SJCRH30 (cell line): ENCODE measurements around the gene ALG10. TPM values are rescaled to one million over a fixed set of nuclear protein-coding genes. Genes with fewer than 3 reads are reported as not detected.
"Not testable (repeated sequence)": the region's sequence is repeated elsewhere in the genome, so short reads cannot be mapped to it uniquely, and the experiment has no call there.

ENCODE experiments used
- DNase-seq, 2 experiments: peaks; one replicate each; pipeline ENCODE4 v3.0.0-alpha.2; 2015 to 2020
- H3K27ac ChIP-seq: fragments of 250-450 bp; sonication (Bioruptor Pico); 2 replicates; pipeline ENCODE4 v1.5.1; 2020; ENCODE audit warnings: mild to moderate bottlenecking, moderate library complexity
- H3K27me3 ChIP-seq: fragments of 250-450 bp; sonication (Bioruptor Pico); 2 replicates; pipeline ENCODE4 v1.5.1; 2020; ENCODE audit warnings: mild to moderate bottlenecking, moderate library complexity
- H3K36me3 ChIP-seq: fragments of 250-450 bp; sonication (Bioruptor Pico); 2 replicates; pipeline ENCODE4 v1.5.1; 2020; ENCODE audit warnings: mild to moderate bottlenecking, moderate library complexity
- H3K4me1 ChIP-seq: fragments of 250-450 bp; sonication (Bioruptor Pico); 2 replicates; pipeline ENCODE4 v1.5.1; 2020; ENCODE audit warnings: mild to moderate bottlenecking, moderate library complexity
- H3K4me3 ChIP-seq: fragments of 250-450 bp; sonication (Bioruptor Pico); 2 replicates; pipeline ENCODE4 v1.5.1; 2020; ENCODE audit warnings: mild to moderate bottlenecking, moderate library complexity
- H3K9me3 ChIP-seq: fragments of 250-450 bp; sonication (Bioruptor Pico); replicated peaks from 2 replicates; pipeline ENCODE4 v1.5.1; 2020; ENCODE audit warnings: mild to moderate bottlenecking, moderate library complexity
- total RNA-seq: library from RNA; depleted of rRNA; stranded (reverse); fragments of >200 nt; shearing (Covaris generic); gene quantifications from 2 replicates; pipeline ENCODE4 v1.2.3, GENCODE V29; 2014; rRNA removed

ALG10 gene, protein sequence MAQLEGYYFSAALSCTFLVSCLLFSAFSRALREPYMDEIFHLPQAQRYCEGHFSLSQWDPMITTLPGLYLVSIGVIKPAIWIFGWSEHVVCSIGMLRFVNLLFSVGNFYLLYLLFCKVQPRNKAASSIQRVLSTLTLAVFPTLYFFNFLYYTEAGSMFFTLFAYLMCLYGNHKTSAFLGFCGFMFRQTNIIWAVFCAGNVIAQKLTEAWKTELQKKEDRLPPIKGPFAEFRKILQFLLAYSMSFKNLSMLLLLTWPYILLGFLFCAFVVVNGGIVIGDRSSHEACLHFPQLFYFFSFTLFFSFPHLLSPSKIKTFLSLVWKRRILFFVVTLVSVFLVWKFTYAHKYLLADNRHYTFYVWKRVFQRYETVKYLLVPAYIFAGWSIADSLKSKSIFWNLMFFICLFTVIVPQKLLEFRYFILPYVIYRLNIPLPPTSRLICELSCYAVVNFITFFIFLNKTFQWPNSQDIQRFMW
- 19.2 and 23.7 TPM in 2 replicates for total RNA-seq

DNA sequence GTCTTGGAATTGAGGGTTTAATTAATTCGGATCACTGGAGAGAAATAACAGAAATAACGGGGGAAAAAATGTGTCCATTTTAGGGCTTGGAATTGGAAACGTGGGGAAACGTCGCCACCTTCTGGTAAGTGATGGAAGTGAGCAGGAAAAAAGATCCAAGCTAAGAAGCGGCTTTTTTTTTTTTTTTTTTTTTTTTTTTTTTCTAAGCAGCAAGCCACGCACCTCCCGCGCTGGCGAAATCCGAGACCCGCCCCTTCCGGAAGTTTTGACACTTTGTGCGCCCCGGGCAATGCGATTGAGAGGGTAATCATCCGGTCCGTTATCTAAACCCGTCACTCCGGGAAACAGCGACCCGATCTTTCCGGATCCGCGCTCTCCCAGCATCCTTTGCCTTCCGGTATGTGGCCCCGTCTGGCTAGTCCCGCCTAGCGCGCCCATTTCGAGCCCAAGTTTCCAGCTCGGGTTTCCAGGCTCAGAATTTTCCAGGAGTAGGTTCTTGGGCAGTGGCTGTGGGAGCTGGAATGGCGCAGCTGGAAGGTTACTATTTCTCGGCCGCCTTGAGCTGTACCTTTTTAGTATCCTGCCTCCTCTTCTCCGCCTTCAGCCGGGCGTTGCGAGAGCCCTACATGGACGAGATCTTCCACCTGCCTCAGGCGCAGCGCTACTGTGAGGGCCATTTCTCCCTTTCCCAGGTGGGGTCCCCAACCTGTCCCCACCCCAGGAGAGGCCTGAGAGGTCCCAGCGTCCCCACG lies at the start of gene ALG10:
TSS of gene ALG10 (plus strand) at position 418 of the 752 bp plus-strand sequence. CDS start at position 522, 104 bp downstream.
- peak; percentile 95 to 99 for DNase-seq
- H3K4me1 ChIP-seq = peaks cover 5% of the 10 kb centered on the region; the same call in 1 of the 2 replicates
- no peaks in the 10 kb centered on the region for H3K27me3 ChIP-seq

DNA sequence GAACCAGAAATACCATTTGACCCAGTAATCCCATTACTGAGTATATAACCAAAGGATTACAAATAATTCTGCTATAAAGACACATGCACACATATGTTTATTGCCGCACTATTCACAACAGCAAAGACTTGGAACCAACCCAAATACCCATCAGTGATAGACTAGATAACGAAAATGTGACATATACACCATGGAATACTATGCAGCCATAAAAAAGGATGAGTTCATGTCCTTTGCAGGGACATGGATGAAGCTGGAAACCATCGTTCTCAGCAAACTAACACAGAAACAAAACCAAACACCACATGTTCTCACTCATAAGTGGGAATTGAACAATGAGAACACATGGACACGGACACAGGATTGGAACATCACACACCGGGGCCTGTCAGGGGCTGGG lies 49.4 kb upstream of the ALG10 start:
- not testable (repeated sequence) for H3K9me3 ChIP-seq, DNase-seq, H3K36me3 ChIP-seq, H3K27me3 ChIP-seq, H3K27ac ChIP-seq, H3K4me1 ChIP-seq, H3K4me3 ChIP-seq

More for the DNA sequence above, at the start of gene ALG10:
- Histone ChIP-seq H3K9me3 (no peaks in the 10 kb centered on the region), H3K27ac (peak within 1 kb of the TSS; percentile 68), H3K4me3 (peak within 1 kb of the TSS; percentile 81), H3K36me3 (no peaks in the 10 kb centered on the region)

DNA sequence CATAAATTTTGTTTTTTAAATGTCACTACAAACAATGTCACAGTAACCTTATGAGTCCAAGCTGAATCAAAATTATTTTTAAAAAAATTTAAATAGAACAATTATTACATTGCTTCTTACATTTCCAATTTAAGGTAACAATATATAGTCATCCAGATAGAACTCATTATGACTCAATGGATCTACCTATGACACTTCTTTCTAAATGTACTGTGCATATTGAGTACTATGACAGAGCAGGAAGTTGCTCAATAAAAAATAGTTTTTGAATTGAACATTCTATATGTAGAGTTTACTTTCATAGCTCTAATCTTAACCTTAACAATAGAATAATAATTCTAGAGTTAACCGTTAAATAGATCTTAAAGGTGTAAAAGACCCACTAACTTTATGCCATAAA lies 44.4 kb upstream of the ALG10 start:
- no peaks in the 10 kb centered on the region for H3K9me3 ChIP-seq

DNA sequence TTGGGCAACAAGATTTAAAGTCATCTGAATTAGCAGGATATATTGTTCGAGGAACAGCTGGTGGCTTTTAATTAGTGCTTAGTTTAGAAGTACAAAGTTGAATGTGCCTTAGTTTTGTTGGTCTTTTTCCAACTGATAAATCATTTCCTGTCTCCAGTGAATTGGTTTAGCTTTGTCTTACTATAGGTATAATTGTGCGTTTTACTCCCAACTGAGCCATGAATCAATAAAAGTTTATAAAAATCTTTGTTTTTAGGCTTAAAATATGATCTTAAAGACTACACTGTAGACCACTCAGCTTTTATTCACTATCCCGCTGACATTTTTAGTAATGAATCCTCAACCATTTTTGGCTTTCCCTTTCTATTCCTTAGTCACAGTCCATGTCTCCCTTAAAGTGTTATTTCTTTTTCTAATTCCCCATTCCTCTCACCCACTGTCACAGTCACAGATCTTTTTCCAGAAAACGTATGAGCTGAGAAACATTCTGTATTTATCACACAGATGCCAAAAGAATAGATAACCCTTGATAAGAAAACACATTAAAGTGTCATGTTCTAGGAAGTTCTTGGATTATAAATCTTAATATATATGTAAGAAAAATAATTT lies 34.0 kb upstream of the ALG10 start:
- no peak overlapping the region for H3K27ac ChIP-seq
- no peaks in the 10 kb centered on the region for H3K9me3 ChIP-seq
- no peak for DNase-seq
- no peaks in the 10 kb centered on the region for H3K27me3 ChIP-seq
- H3K4me1 ChIP-seq = no peaks in the 10 kb centered on the region
- H3K4me3 ChIP-seq = no peak overlapping the region
- no peaks in the 10 kb centered on the region for H3K36me3 ChIP-seq

More for the DNA sequence above, 44.4 kb upstream of the ALG10 start:
- Histone ChIP-seq H3K4me3 (no peak overlapping the region), H3K27ac (no peak overlapping the region), H3K36me3 (no peaks in the 10 kb centered on the region), H3K27me3 (no peaks in the 10 kb centered on the region), H3K4me1 (no peaks in the 10 kb centered on the region)
- no peak for DNase-seq

DNA sequence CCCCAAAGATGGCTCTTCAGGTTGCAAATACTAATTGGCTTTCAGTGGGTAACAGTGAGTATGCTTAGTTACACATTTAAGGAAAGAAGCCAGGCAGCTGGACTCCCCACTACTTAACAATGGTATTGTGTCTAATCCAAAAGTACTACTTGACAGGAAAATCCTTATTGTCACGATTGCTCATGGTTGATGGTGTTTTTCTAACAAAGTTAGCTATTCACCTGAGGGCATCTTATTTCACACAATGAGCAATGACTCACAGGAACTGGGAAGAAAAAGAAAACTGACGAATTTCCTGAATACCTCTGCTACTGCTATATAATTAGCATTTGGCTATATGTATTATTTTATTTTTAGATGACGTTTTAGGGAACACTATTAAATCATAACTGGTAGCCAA lies 33.4 kb upstream of the ALG10 start:
- Histone ChIP-seq H3K36me3 (no peaks in the 10 kb centered on the region), H3K4me3 (no peak overlapping the region), H3K4me1 (no peaks in the 10 kb centered on the region), H3K27ac (no peak overlapping the region), H3K9me3 (no peaks in the 10 kb centered on the region), H3K27me3 (no peaks in the 10 kb centered on the region)
- no peak for DNase-seq

DNA sequence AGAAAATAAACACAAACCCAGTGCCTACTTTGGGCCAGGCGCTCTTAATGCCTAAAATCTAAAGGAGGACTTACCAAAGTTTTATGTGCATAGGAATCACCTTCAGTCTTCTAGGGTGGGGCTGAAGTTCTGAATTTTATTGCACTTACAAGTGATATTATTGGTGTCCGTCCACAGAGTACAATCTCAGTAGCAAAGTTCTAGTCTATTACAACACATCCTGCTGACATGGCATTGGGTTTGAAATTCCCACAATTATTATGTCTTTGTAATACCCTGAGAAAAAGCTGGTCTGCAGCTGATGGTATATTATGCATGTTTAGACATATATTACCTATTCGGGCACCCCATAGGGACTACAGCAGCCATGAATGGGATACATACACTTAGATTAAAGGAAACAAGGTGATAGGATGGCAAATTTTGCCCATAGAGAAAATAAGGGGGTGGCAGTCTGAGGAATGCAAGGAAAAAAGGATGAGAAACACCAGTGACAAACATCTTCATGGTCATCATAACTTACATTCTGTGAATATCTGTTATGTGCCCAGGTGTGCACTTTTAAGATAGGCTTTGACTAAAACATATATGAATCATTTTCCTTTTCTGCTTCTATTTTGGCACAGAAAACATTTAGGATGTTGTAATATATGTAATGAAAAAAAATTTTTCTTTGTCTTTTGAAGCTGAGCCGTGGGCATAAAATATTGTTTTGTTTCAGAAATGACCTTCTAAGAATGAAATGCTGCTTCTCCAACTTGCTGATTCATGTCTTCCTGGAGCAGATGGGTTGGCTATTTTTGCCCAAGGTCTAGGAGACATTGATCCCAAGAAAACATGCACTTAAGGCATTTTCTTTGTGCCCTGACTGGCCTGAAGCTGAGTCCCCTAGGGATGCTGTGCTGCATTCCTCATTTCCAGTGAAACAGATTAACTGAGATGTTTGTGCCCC lies 27.2 kb upstream of the ALG10 start:
- no peaks in the 10 kb centered on the region for H3K36me3 ChIP-seq
- no peak overlapping the region for H3K4me3 ChIP-seq
- H3K9me3 ChIP-seq = no peaks in the 10 kb centered on the region
- H3K27me3 ChIP-seq = no peaks in the 10 kb centered on the region
- no peak for DNase-seq
- H3K4me1 ChIP-seq = no peaks in the 10 kb centered on the region
- no peak overlapping the region for H3K27ac ChIP-seq

DNA sequence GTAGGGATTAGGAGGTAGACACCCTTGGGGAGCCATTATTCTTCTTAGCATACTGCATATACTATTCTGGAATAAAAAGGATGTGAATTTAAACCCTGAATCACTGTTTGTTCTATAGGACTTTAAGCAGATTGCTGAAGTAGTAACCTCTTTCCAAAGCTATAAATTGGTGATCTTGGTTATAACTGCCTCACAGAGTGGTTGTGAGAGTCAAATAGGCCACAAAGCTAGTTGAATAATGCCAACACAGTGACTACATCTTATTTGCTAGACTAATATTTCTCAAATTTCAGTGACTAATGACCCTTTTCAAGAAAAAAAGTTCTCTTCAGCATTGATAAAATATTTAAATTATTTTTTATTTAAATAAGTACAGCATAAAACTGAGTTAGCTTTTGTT lies 13.5 kb upstream of the ALG10 start:
- not testable (repeated sequence) for H3K27ac ChIP-seq, H3K9me3 ChIP-seq, H3K4me3 ChIP-seq, H3K27me3 ChIP-seq, H3K36me3 ChIP-seq, H3K4me1 ChIP-seq, DNase-seq

DNA sequence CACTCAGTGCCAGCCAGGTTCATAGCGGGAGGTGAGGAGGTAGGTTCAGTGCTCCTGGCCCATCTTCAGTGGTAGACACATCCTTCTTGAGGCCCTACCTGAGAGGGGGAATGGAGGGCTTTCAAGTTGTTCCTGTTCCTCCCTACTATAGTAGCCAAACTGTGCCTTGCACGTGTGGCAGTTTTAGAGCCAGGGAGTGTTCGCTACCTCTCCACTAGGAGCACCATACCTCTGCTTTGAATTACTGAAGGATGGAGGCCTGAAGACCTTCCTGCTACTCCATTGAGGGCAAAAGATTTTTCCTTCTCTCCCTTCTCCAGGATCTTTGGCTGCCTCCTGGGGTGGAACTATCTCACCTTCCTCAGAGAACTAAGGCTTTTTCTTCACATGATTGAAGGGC lies 5.9 kb upstream of the ALG10 start:
- Histone ChIP-seq H3K27ac (no peak overlapping the region), H3K27me3 (no peaks in the 10 kb centered on the region), H3K9me3 (no peaks in the 10 kb centered on the region), H3K4me3 (no peak overlapping the region), H3K4me1 (peaks cover 4% of the 10 kb centered on the region; the same call in 1 of the 2 replicates), H3K36me3 (no peaks in the 10 kb centered on the region)
- DNase-seq = peak in 1 of 2 experiments; percentile 6

DNA sequence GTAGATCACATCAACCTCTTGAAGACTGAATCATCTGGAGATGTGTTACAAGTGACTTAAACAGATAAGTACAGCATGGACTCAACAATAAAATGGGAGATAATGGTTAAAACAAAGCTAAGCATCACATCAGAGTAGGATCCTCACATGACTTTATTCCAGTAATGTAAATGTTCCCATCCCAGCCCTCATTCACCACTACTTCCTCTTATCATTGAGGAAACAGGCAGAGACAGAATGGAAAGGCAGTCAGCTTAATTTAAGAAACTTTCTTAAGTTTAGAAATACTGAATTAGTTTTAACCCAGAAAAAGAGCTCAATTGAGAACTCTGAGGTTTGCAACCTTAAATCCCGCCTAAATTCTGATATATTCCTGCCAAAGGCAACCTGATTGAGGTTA lies 1.2 kb upstream of the ALG10 start:
- Histone ChIP-seq H3K27me3 (no peaks in the 10 kb centered on the region), H3K4me3 (peak overlapping the region; percentile 81), H3K9me3 (no peaks in the 10 kb centered on the region), H3K27ac (no peak overlapping the region), H3K36me3 (no peaks in the 10 kb centered on the region), H3K4me1 (peaks cover 5% of the 10 kb centered on the region; the same call in 1 of the 2 replicates)
- DNase-seq = peak in 1 of 2 experiments; percentile 1

DNA sequence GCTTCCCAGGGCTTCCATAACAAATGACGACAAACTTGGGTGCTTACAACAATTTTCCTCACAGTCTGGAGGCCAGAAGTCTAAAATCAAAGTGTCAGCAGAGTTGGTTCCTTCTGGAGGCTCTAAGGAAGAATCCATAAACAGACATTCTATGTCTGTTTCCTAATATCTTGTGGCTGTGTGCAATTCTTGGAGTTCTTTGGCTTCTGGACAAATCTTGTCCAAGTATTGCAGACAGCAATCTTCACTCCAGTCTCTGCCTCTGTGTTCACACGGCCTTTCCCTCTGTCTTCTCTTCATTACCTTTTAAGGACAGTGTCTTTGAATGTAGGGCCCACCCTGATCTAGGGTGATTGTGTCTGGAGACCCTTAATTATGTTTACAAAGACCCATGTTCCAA lies 5.4 kb downstream of the ALG10 start:
- H3K27me3 ChIP-seq, H3K27ac ChIP-seq, H3K9me3 ChIP-seq, DNase-seq, H3K4me1 ChIP-seq, H3K36me3 ChIP-seq, H3K4me3 ChIP-seq: not testable (repeated sequence)

DNA sequence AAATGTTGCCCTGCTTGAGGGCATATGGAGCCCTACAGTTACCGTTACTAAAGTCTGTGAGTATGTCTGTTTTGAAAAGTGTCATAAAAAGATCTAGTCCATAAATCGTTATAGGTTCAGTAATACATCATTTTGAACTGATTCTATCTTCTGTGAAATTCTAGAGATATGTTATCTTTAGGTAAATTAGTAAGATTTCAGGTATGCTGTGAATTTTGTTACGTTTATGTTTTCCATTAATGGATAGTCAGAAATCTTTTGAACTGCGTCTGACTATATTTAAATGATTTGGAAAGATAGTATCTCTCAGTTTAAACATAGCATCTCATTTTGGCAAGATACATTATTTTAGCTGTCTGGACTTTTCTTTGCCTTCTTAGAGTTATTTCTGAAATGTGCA lies 8.3 kb downstream of the ALG10 start:
- no peak for DNase-seq
- H3K4me3 ChIP-seq = no peak overlapping the region

DNA sequence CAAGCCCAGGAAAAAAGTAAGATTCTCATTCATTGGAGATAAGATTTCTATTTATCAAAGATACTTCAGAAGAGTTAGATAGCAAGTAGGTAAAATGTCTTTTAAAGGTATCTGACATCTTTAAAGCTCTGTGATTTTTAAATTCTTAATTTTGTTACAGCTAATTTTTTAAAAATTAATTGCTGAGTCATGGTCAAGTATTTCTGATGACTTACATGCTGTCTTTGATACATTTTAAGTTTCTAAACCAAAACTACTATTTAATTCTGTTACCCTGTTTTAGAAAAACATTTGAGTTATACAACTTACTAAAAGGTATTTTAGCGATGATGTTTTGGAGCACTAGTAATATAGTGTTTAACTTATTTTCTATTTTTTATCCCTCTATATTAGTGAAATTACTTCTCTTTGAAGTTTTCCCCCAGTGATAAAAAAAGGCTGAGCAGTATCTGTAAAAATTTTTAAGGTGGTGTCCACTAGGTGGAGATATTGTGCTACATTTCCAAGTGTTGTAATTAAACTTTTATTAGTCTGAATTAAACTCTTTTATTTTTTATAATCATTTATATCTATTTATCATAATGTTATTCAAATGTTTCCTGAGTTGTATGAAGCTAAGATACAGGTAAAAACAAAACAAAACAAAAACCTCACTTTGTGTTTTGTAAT lies 11.5 kb downstream of the ALG10 start:
- peak in 1 of 2 experiments; percentile 40 for DNase-seq

More for the DNA sequence above, 8.3 kb downstream of the ALG10 start:
- H3K36me3 ChIP-seq = no peaks in the 10 kb centered on the region
- H3K4me1 ChIP-seq = no peaks in the 10 kb centered on the region
- H3K9me3 ChIP-seq = no peaks in the 10 kb centered on the region
- no peak overlapping the region for H3K27ac ChIP-seq
- H3K27me3 ChIP-seq = no peaks in the 10 kb centered on the region

DNA sequence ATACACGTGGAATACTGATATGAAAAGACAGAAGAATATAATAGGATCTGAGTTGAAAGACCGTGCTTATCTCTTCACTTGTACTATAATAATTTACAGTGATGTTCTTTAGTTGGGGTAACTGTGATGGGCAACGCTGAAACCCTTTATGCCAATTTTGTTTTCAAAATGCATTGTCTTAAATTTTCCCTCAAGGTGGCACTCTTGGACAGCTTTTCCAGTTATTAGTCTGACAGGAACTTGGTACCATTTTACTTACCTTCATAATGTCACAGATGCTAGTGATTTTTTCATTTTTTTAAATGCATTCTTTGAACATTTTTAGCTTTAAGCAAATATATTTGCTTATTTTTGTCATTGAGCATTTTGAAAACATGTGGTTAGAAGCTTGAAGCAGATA lies 16.1 kb downstream of the ALG10 start:
- H3K36me3 ChIP-seq, H3K27ac ChIP-seq, H3K4me3 ChIP-seq, H3K9me3 ChIP-seq, H3K4me1 ChIP-seq, H3K27me3 ChIP-seq: not testable (repeated sequence)
- DNase-seq = peak in 1 of 2 experiments; percentile 32

More for the DNA sequence above, 11.5 kb downstream of the ALG10 start:
- no peaks in the 10 kb centered on the region for H3K9me3 ChIP-seq
- H3K27me3 ChIP-seq = no peaks in the 10 kb centered on the region
- no peaks in the 10 kb centered on the region for H3K36me3 ChIP-seq
- no peak overlapping the region for H3K27ac ChIP-seq
- H3K4me3 ChIP-seq = no peak overlapping the region
- no peaks in the 10 kb centered on the region for H3K4me1 ChIP-seq
